Left colon (tissue), 2 donors: Measurements from ENCODE around the gene MAML2. TPM values are rescaled to one million over a fixed set of nuclear protein-coding genes. Genes with fewer than 3 reads are reported as not detected.
A peak's percentile ranks its signal among the peaks of the same experiment; 100 is the strongest.
"Not testable (repeated sequence)": the region's sequence is repeated elsewhere in the genome, so short reads cannot be mapped to it uniquely, and the experiment has no call there.

Experiments used
- ATAC-seq: fragments of 200-7000 bp; cut with Tn5 transposase; one replicate; pipeline ENCODE4 v1.9.1; 2020; ENCODE audit warnings: mild to moderate bottlenecking, moderate library complexity
- DNase-seq, 2 donors: peaks; one replicate each; pipeline ENCODE4 v3.0.0-alpha.2; 2020
- intact Hi-C, 2 donors: fragments of 100-400 bp; cut with DNase I in 1 of 2; cut with micrococcal nuclease in 1 of 2; formaldehyde crosslinking; loops; one replicate each; pipeline versions ENCODE4 v1.11.2 to v1.14.0; 2022; cut with DNase I, micrococcal nuclease
- total RNA-seq, 2 donors: library from RNA; stranded (reverse); fragmentation: NEBNext Ultra II Directional; extraction: Animal tissue kit (Norgen Biotek cat#: 25700); gene quantifications; one replicate each; pipeline ENCODE4 v1.2.1, GENCODE V29; 2021
- donor health status: DM: no; HTN: no; CAD: no.
- donor health status: DM: yes; HTN: yes; CAD: no.

Gene MAML2
- total RNA-seq, 2 donors from 2014 or later, result 14.8 to 16.3 TPM

- intact Hi-C loops, result no loop called here
- DNase-seq, result peak in 1 of 2 donors; percentile 48
- ATAC-seq, result peak; percentile 83
These were observed 63.7 kb downstream of the MAML2 start for GRCh38 chr11:96279018-96279895.

DNA sequence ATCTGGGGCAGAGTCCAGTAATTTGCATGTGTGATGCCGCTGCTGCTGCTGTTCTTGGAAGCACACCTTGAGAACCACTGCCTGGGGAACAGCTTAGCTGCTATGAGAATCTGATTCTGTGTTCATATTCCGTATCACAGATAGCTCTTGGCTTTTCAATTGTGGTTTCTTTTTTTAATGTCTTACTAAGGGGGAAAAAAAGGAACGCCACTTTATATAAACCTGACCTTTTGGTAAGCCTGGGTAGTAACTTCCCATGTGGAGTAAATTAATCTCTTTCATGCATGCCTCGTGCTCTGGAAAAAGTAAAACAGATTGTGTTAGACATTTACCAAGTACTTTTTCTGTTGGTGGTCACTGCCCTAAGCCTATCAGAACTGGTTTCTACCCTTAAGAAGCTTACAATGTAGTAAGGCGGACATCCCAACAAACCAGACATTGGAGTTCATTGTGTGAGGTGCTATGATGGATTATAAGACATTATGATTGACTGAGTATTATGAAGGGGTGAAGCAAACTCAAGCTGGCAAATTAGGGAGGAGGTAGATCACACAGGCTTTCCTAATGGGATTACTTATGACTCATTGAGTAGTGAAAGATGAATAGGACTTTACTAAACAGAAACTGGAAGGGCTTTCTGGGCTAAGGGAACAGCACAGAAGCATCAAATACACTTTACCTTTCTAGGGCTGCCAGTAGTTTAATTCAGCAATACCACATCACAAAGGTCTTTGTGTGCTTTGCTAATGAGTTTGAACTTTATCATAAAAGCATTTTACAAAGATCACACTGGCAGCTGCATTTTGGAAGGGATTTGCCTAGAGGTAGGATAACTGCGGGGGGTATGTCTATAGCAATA is 64.7 kb downstream of the MAML2 start:
- DNase-seq (no peak), ATAC-seq (peak; percentile 47)
- intact Hi-C loops, result no loop called here

GRCh38 chr11:96277696-96278038 is 65.3 kb downstream of the MAML2 start:
- ATAC-seq, result no peak
- intact Hi-C loops, result no loop called here
- DNase-seq, result no peak

- intact Hi-C loops, result no loop called here
- ATAC-seq (peak; percentile 67), DNase-seq (peak in 1 of 2 donors; percentile 41)
These were observed 66.2 kb downstream of the MAML2 start for GRCh38 chr11:96276836-96277235.

- ATAC-seq (no peak), DNase-seq (no peak)
- intact Hi-C loops, result no loop called here
These were observed 67.0 kb downstream of the MAML2 start for GRCh38 chr11:96275801-96276594.

- ATAC-seq (no peak), DNase-seq (no peak)
- intact Hi-C loops, result no loop called here
These were observed 69.5 kb downstream of the MAML2 start for GRCh38 chr11:96273507-96273906.

DNA sequence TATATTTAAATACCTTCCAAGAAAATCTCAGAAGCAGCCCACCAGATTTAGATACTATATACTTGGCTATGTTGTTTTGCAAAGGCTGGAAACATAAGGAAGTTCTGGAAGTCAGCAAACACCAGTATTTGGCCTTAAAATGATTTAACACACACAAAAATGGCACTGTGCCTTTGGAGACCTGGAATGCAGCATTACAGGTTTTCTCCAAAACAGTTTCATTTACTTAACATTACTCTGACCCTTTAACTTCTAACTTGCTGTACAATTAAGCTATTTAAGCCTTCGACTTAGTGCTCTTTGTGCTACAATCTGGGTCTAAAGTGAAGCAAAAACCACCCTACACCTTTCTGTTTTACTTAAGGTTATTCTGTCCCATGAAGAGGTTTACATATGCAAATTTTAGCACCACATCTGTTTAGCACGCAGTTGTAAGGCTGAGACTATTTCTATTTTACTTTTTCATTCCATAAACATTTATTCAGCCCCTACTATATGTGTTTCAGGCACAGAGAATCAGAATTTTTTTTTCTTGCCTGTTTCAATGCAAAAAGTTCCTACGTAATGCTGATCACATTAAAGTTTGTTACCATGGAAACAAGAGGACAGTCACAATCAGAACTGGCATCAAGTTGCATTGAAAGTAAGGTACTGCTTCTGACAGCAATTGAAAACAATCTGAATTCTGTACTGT is 70.3 kb downstream of the MAML2 start:
- DNase-seq (no peak), ATAC-seq (no peak)
- intact Hi-C loops, result no loop called here

DNA sequence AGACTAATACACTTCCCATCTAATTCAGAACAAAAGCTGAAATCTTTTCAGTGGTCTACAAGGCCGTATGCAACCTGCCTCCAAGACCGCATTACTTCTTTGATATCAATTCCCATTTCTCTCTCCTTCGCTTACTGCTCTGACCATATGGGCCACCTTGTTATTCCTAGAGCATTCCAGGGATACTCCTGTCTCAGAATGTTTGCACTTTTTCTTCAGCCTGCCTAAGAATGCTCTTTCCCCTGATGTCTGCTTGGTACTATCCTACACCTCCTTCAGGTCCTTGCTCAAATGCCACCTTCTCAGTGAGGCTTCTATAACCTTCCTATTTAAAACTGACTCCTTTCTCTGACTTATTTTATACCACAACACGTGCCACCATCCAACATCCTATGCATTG is 71.2 kb downstream of the MAML2 start:
- ATAC-seq (no peak), DNase-seq (no peak)
- intact Hi-C loops, result no loop called here

DNA sequence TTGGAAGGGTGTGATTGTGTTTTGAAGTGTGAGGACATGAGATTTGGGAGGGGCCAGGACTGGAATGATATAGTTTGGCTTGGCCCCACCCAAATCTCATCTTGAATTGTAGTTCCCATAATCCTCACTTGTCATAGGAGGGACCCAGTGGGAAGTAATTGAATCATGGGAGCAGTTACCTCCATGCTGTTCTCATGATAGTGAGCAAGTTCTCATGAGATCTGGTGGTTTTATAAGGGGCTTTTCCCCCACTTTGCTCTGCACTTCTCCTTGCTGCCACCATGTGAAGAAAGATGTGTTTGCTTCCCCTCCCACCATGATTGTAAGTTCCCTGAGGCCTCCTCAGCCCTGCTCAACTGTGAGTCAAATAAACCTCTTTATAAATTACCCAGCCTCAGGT is 71.6 kb downstream of the MAML2 start:
- ATAC-seq, intact Hi-C loops: not testable (repeated sequence)

GRCh38 chr11:96268527-96268926 is 74.5 kb downstream of the MAML2 start:
- intact Hi-C loops, DNase-seq, ATAC-seq: not testable (repeated sequence)

More for the DNA sequence above, 71.6 kb downstream of the MAML2 start:
- DNase-seq, result not testable (repeated sequence)

- DNase-seq (no peak), ATAC-seq (no peak)
- intact Hi-C loops, result no loop called here
These were observed 75.4 kb downstream of the MAML2 start for GRCh38 chr11:96267496-96268032.

- no peak for ATAC-seq
- intact Hi-C loops, result no loop called here
These were observed 75.9 kb downstream of the MAML2 start for GRCh38 chr11:96267001-96267495.

DNA sequence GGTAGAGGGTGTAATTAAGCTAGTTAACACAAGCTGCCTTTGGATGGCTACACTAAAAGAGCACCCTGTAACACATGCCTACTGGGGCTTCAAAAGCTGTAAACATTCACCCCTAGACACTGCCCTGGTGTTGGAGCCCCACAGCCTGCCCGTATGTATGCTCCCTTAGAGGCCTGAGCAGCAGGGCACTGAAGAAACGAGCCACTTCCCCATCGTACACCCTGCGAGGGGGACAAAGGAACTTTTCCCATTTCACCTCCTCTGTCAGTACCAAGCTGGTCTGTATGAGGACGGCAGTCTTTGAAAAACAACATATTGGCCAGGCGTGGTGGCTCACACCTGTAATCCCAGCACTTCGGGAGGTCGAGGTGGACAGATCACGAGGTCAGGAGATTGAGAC is 77.0 kb downstream of the MAML2 start:
- no peak for DNase-seq
- intact Hi-C loops, result no loop called here
- ATAC-seq, result no peak

More at GRCh38 chr11:96267001-96267495, 75.9 kb downstream of the MAML2 start:
- DNase-seq, result no peak

- no peak for ATAC-seq
- intact Hi-C loops, result no loop called here
These were observed 77.7 kb downstream of the MAML2 start for GRCh38 chr11:96265220-96265737.

GRCh38 chr11:96264364-96264763 is 78.6 kb downstream of the MAML2 start:
- intact Hi-C loops, result no loop called here

More at GRCh38 chr11:96265220-96265737, 77.7 kb downstream of the MAML2 start:
- DNase-seq, result no peak

GRCh38 chr11:96263238-96263763 is 79.7 kb downstream of the MAML2 start:
- no peak for ATAC-seq

More at GRCh38 chr11:96264364-96264763, 78.6 kb downstream of the MAML2 start:
- DNase-seq, result no peak
- no peak for ATAC-seq

GRCh38 chr11:96260532-96260931 is 82.5 kb downstream of the MAML2 start:
- ATAC-seq, result peak; percentile 1
- no peak for DNase-seq
- intact Hi-C loops, result no loop called here

More at GRCh38 chr11:96263238-96263763, 79.7 kb downstream of the MAML2 start:
- intact Hi-C loops, result no loop called here
- no peak for DNase-seq
